ENCODE data around the gene RDH12. TPM values are rescaled to one million over a fixed set of nuclear protein-coding genes. Genes with fewer than 3 reads are reported as not detected.

The RDH12 gene
- total and polyA plus RNA-seq, 9 of the 15 experiments (the other 6 are each of a cell fraction or from before 2014, with no cell fraction given): 0.03 to 0.29 (median 0.07) TPM; not detected in 2

DNA sequence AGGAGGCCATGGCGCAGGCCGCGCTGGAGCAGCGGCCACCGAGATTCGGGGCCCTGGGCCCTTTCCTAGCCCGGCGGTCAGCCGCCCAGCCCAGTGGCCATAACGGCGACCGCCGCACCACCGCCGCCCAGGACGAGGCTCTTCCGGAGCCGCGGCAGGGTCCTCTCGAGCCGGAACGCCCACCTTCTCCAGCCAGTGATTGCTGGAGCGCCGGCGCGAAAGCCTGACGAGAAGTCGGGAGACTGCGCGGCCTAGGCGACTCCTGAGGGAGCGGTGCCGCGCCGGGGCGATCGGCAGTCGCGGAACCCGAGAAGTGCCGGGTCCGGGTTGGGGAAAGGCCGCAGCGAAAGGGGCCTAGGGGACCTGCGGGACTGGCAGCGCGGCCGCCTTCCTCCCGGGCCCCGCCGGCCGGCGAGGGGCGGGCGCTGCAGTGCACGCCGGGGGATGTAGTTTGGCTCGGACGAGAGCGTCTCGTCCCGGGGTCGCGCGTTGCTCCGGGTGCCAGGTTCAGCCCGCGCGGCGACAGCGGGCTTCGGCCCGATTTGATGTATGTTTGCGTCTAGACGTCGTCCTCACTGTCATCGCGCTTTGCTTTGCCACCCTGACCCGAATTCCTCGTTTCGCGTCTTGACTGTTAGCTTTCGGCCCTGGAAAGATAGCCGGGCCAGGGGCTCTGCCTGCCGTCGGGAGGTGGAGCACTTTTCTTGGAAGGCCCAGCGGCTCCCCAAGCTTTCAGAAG lies 27.0 kb upstream of the RDH12 start, which contains the start of gene VTI1B (continued):
- TF ChIP-seq ZNF175 (CRISPR knock-in tag; IDR thresholded peaks at IDR 0.05; ENCODE audit: low read depth): 0 out of 2 replicates have a peak, but pooled peaks have one; percentile 19
- TF ChIP-seq, protein P1, sequence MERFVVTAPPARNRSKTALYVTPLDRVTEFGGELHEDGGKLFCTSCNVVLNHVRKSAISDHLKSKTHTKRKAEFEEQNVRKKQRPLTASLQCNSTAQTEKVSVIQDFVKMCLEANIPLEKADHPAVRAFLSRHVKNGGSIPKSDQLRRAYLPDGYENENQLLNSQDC (CRISPR knock-in tag; IDR thresholded peaks at IDR 0.05): no peak
- TF ChIP-seq NCOA6 (IDR thresholded peaks at IDR 0.05): no peak
- TF ChIP-seq ESRRA (IDR thresholded peaks at IDR 0.05; ENCODE audit: borderline replicate concordance, low read depth): no peak; the same call in 1 of the 2 replicates
- TF ChIP-seq, protein P2, sequence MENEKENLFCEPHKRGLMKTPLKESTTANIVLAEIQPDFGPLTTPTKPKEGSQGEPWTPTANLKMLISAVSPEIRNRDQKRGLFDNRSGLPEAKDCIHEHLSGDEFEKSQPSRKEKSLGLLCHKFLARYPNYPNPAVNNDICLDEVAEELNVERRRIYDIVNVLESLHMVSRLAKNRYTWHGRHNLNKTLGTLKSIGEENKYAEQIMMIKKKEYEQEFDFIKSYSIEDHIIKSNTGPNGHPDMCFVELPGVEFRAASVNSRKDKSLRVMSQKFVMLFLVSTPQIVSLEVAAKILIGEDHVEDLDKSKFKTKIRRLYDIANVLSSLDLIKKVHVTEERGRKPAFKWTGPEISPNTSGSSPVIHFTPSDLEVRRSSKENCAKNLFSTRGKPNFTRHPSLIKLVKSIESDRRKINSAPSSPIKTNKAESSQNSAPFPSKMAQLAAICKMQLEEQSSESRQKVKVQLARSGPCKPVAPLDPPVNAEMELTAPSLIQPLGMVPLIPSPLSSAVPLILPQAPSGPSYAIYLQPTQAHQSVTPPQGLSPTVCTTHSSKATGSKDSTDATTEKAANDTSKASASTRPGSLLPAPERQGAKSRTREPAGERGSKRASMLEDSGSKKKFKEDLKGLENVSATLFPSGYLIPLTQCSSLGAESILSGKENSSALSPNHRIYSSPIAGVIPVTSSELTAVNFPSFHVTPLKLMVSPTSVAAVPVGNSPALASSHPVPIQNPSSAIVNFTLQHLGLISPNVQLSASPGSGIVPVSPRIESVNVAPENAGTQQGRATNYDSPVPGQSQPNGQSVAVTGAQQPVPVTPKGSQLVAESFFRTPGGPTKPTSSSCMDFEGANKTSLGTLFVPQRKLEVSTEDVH (IDR thresholded peaks at IDR 0.05; ENCODE audit: low read depth, partially characterized antibody): peak; percentile 45
- no peak for TF ChIP-seq GTF2F1 (IDR thresholded peaks at IDR 0.05; ENCODE audit: low read depth, low read length)
- TF ChIP-seq ZNF274 (IDR thresholded peaks at IDR 0.05; ENCODE audit: borderline replicate concordance, low read depth, low read length): no peak
- peak; percentile 55; the same call in 1 of the 2 replicates for TF ChIP-seq RB1 (IDR thresholded peaks at IDR 0.05; ENCODE audit: low read depth)
- TF ChIP-seq TARDBP (IDR thresholded peaks at IDR 0.05): 0 out of 2 replicates have a peak, but pooled peaks have one; percentile 53
- no peak for TF ChIP-seq CBX5 (IDR thresholded peaks at IDR 0.05; ENCODE audit: borderline replicate concordance, low read depth)
- TF ChIP-seq HDAC8 (tag; IDR thresholded peaks at IDR 0.05): no peak
- TF ChIP-seq, protein P3, sequence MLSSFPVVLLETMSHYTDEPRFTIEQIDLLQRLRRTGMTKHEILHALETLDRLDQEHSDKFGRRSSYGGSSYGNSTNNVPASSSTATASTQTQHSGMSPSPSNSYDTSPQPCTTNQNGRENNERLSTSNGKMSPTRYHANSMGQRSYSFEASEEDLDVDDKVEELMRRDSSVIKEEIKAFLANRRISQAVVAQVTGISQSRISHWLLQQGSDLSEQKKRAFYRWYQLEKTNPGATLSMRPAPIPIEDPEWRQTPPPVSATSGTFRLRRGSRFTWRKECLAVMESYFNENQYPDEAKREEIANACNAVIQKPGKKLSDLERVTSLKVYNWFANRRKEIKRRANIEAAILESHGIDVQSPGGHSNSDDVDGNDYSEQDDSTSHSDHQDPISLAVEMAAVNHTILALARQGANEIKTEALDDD (IDR thresholded peaks at IDR 0.05): no peak
- TF ChIP-seq SIX5 (IDR thresholded peaks at IDR 0.05; ENCODE audit: borderline replicate concordance in 1 of 2, insufficient read depth in 1 of 2, low read depth in 1 of 2, low read length in 2 of 2): peak; percentile 67 to 77; a peak in 3 of 4 replicates
- peak; percentile 57 to 70 for TF ChIP-seq MAZ (CRISPR knock-in tag; conservative IDR thresholded peaks at IDR 0.05 in 1 of 2, IDR thresholded peaks at IDR 0.05 in 1 of 2)
- TF ChIP-seq, protein P4, sequence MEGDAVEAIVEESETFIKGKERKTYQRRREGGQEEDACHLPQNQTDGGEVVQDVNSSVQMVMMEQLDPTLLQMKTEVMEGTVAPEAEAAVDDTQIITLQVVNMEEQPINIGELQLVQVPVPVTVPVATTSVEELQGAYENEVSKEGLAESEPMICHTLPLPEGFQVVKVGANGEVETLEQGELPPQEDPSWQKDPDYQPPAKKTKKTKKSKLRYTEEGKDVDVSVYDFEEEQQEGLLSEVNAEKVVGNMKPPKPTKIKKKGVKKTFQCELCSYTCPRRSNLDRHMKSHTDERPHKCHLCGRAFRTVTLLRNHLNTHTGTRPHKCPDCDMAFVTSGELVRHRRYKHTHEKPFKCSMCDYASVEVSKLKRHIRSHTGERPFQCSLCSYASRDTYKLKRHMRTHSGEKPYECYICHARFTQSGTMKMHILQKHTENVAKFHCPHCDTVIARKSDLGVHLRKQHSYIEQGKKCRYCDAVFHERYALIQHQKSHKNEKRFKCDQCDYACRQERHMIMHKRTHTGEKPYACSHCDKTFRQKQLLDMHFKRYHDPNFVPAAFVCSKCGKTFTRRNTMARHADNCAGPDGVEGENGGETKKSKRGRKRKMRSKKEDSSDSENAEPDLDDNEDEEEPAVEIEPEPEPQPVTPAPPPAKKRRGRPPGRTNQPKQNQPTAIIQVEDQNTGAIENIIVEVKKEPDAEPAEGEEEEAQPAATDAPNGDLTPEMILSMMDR (IDR thresholded peaks at IDR 0.05 in 2 of 3, conservative IDR thresholded peaks at IDR 0.05 in 1 of 3; ENCODE audit: insufficient read depth in 2 of 3, low read depth in 1 of 3, low read length in 3 of 3): peak; percentile 11 to 33 (median 32); a peak in 2 of 6 replicates
- TF ChIP-seq, protein P5, sequence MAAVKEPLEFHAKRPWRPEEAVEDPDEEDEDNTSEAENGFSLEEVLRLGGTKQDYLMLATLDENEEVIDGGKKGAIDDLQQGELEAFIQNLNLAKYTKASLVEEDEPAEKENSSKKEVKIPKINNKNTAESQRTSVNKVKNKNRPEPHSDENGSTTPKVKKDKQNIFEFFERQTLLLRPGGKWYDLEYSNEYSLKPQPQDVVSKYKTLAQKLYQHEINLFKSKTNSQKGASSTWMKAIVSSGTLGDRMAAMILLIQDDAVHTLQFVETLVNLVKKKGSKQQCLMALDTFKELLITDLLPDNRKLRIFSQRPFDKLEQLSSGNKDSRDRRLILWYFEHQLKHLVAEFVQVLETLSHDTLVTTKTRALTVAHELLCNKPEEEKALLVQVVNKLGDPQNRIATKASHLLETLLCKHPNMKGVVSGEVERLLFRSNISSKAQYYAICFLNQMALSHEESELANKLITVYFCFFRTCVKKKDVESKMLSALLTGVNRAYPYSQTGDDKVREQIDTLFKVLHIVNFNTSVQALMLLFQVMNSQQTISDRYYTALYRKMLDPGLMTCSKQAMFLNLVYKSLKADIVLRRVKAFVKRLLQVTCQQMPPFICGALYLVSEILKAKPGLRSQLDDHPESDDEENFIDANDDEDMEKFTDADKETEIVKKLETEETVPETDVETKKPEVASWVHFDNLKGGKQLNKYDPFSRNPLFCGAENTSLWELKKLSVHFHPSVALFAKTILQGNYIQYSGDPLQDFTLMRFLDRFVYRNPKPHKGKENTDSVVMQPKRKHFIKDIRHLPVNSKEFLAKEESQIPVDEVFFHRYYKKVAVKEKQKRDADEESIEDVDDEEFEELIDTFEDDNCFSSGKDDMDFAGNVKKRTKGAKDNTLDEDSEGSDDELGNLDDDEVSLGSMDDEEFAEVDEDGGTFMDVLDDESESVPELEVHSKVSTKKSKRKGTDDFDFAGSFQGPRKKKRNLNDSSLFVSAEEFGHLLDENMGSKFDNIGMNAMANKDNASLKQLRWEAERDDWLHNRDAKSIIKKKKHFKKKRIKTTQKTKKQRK (IDR thresholded peaks at IDR 0.05; ENCODE audit: borderline replicate concordance, low read depth, low read length): no peak
- TF ChIP-seq TCF7 (IDR thresholded peaks at IDR 0.05; ENCODE audit: borderline replicate concordance): no peak

Data from K562 (cell line).